K562 (cell line): ENCODE results near the gene CROCC2.

Source experiments
- HDAC2 ChIP-seq: fragments of 450-650 bp; IDR thresholded peaks from 2 replicates; pipeline ENCODE4 v1.6.1; 2016; ENCODE audit warnings: mild to moderate bottlenecking
- PCBP2 ChIP-seq: fragments of 200-400 bp; formaldehyde crosslinking; IDR thresholded peaks from 2 replicates; pipeline ENCODE4 v1.6.1; 2018; ENCODE audit warnings: low read length, low read depth, mild to moderate bottlenecking, moderate library complexity; ENCODE audit not compliant: poor library complexity, severe bottlenecking
- POLR2AphosphoS2 ChIP-seq: IDR thresholded peaks from 2 replicates; pipeline ENCODE4 v1.6.1; 2012; ENCODE audit warnings: low read length, improper control_type of control experiment
- SRSF7 ChIP-seq: fragments of 200-400 bp; formaldehyde crosslinking; optimal IDR thresholded peaks from 2 replicates; pipeline ENCODE3; 2017; ENCODE audit warnings: mild to moderate bottlenecking, low read depth, low read length

- TF ChIP-seq POLR2AphosphoS2 (no peak), HDAC2 (no peak), SRSF7 (no peak), PCBP2 (no peak)
Observed at GRCh38 chr2:240903191-240904060, 2.7 kb upstream of the CROCC2 start.
